ENCODE measurements around the gene USF3. TPM values are rescaled to one million over a fixed set of nuclear protein-coding genes. Genes with fewer than 3 reads are reported as not detected.

The USF3 gene
- total and polyA plus RNA-seq, 2 of the 13 experiments (the other 11 are each of a cell fraction or from before 2014, with no cell fraction given) = 6.3 to 15.2 TPM

- TF ChIP-seq ZBTB10 (CRISPR knock-in tag; IDR thresholded peaks at IDR 0.05; ENCODE audit: borderline replicate concordance) = no peak
- TF ChIP-seq PHF8 (CRISPR knock-in tag; IDR thresholded peaks at IDR 0.05) = no peak
- TF ChIP-seq ZMAT3 (CRISPR knock-in tag; conservative IDR thresholded peaks at IDR 0.05) = no peak
- no peak for TF ChIP-seq SRSF4 (IDR thresholded peaks at IDR 0.05; ENCODE audit: low read depth, low read length, poor library complexity, severe bottlenecking)
- no peak for TF ChIP-seq FOXO1 (CRISPR knock-in tag; IDR thresholded peaks at IDR 0.05)
- no peak for TF ChIP-seq MIER2 (CRISPR knock-in tag; IDR thresholded peaks at IDR 0.05)
- no peak for TF ChIP-seq RBM22 (optimal IDR thresholded peaks at IDR 0.05; ENCODE audit: low read length)
- no peak for TF ChIP-seq ZNF777 (CRISPR knock-in tag; IDR thresholded peaks at IDR 0.05)
- TF ChIP-seq NKX3-1 (CRISPR knock-in tag; IDR thresholded peaks at IDR 0.05) = no peak
- TF ChIP-seq KLF16 (CRISPR knock-in tag; IDR thresholded peaks at IDR 0.05) = no peak
- no peak for TF ChIP-seq HMGA1 (CRISPR knock-in tag; conservative IDR thresholded peaks at IDR 0.05)
- no peak for TF ChIP-seq ZNF414 (CRISPR knock-in tag; IDR thresholded peaks at IDR 0.05)
These were observed 61.5 kb downstream of the USF3 start (continued) for GRCh38 chr3:113634782-113635474.
